H9 (cell line): ENCODE results near the gene MGAT5. TPM values are rescaled to one million over a fixed set of nuclear protein-coding genes. Genes with fewer than 3 reads are reported as not detected.

ENCODE experiments used
- DNase-seq: peaks from one replicate; pipeline ENCODE4 v3.0.0-alpha.2; 2017
- H2AFZ ChIP-seq: one replicate; pipeline ENCODE4 v1.6.1; 2013; ENCODE audit warnings: mild to moderate bottlenecking, low read length, control low read depth, moderate library complexity
- H2AK5ac ChIP-seq: 2 replicates; pipeline ENCODE4 v1.6.1; 2013; ENCODE audit warnings: low read length, control low read depth, mixed read lengths; ENCODE audit not compliant: insufficient read length
- H2BK120ac ChIP-seq: one replicate; pipeline ENCODE4 v1.6.1; 2013; ENCODE audit warnings: low read depth, mild to moderate bottlenecking, low read length, control low read depth, inconsistent platforms; ENCODE audit not compliant: poor library complexity, severe bottlenecking
- H2BK12ac ChIP-seq: 2 replicates; pipeline ENCODE4 v1.6.1; 2013; ENCODE audit warnings: low read length, control low read depth, mixed read lengths, low read depth; ENCODE audit not compliant: insufficient read length
- H2BK15ac ChIP-seq: 2 replicates; pipeline ENCODE4 v1.6.1; 2013; ENCODE audit warnings: low read depth, low read length, control low read depth
- H2BK20ac ChIP-seq: one replicate; pipeline ENCODE4 v1.6.1; 2013; ENCODE audit warnings: low read depth, mild to moderate bottlenecking, low read length, control low read depth, inconsistent platforms; ENCODE audit not compliant: poor library complexity, severe bottlenecking
- H2BK5ac ChIP-seq: 2 replicates; pipeline ENCODE4 v1.6.1; 2013; ENCODE audit warnings: low read length, control low read depth, mixed read lengths; ENCODE audit not compliant: insufficient read length
- H3K14ac ChIP-seq: 2 replicates; pipeline ENCODE4 v1.6.1; 2013; ENCODE audit warnings: low read length, control low read depth; ENCODE audit not compliant: insufficient read depth
- H3K18ac ChIP-seq: 2 replicates; pipeline ENCODE4 v1.6.1; 2013; ENCODE audit warnings: low read depth, mild to moderate bottlenecking, mixed read lengths, low read length, control low read depth; ENCODE audit not compliant: insufficient read length
- H3K23ac ChIP-seq: 2 replicates; pipeline ENCODE4 v1.6.1; 2013; ENCODE audit warnings: low read length, control low read depth, mixed read lengths, low read depth; ENCODE audit not compliant: insufficient read length
- H3K23me2 ChIP-seq: 2 replicates; pipeline ENCODE4 v1.6.1; 2013; ENCODE audit warnings: low read depth, mild to moderate bottlenecking, mixed read lengths, low read length, control low read depth; ENCODE audit not compliant: insufficient read length, poor library complexity, severe bottlenecking
- H3K27ac ChIP-seq: 2 replicates; pipeline ENCODE4 v1.5.1; 2013; ENCODE audit warnings: low read length, control low read depth, mixed read lengths, low read depth; ENCODE audit not compliant: insufficient read length
- H3K27me3 ChIP-seq: 2 replicates; pipeline ENCODE4 v1.6.1; 2013; ENCODE audit warnings: low read length, control low read depth, inconsistent platforms; ENCODE audit not compliant: insufficient read depth
- H3K4ac ChIP-seq: 2 replicates; pipeline ENCODE4 v1.6.1; 2013; ENCODE audit warnings: low read depth, mild to moderate bottlenecking, control low read depth, inconsistent platforms, low read length, moderate library complexity
- H3K4me1 ChIP-seq: 2 replicates; pipeline ENCODE4 v1.6.1; 2013; ENCODE audit warnings: low read length, control low read depth, inconsistent platforms; ENCODE audit not compliant: insufficient read depth
- H3K4me2 ChIP-seq: 2 replicates; pipeline ENCODE4 v1.6.1; 2013; ENCODE audit warnings: low read length, control low read depth, mixed read lengths; ENCODE audit not compliant: insufficient read length, insufficient read depth
- H3K56ac ChIP-seq: 2 replicates; pipeline ENCODE4 v1.6.1; 2013; ENCODE audit warnings: low read depth, mild to moderate bottlenecking, mixed read lengths, low read length, control low read depth; ENCODE audit not compliant: insufficient read length
- H3K79me1 ChIP-seq: 2 replicates; pipeline ENCODE4 v1.6.1; 2013; ENCODE audit warnings: low read depth, mild to moderate bottlenecking, moderate library complexity, low read length, control low read depth, inconsistent platforms; ENCODE audit not compliant: insufficient read depth, poor library complexity, severe bottlenecking
- H3K79me2 ChIP-seq: 2 replicates; pipeline ENCODE4 v1.6.1; 2013; ENCODE audit warnings: low read length, control low read depth, inconsistent platforms; ENCODE audit not compliant: insufficient read depth
- H3K9ac ChIP-seq: 2 replicates; pipeline ENCODE4 v1.6.1; 2013; ENCODE audit warnings: low read length, control low read depth, mixed read lengths; ENCODE audit not compliant: insufficient read length; ENCODE audit errors: extremely low read depth
- H3K9me3 ChIP-seq: one replicate; pipeline ENCODE4 v1.6.1; 2013; ENCODE audit warnings: low read depth, low read length, inconsistent platforms; ENCODE audit not compliant: control insufficient read depth
- H3T11ph ChIP-seq: one replicate; pipeline ENCODE4 v1.6.1; 2013; ENCODE audit warnings: mild to moderate bottlenecking, low read length, control low read depth, inconsistent platforms
- H4K20me1 ChIP-seq: one replicate; pipeline ENCODE4 v1.6.1; 2013; ENCODE audit not compliant: control insufficient read depth, insufficient read length, insufficient read depth
- H4K5ac ChIP-seq: 2 replicates; pipeline ENCODE4 v1.6.1; 2013; ENCODE audit warnings: low read depth, mild to moderate bottlenecking, mixed read lengths, low read length, control low read depth; ENCODE audit not compliant: insufficient read length
- H4K8ac ChIP-seq: replicated peaks from 2 replicates; pipeline ENCODE4 v1.6.1; 2013; ENCODE audit warnings: low read length, control low read depth, mixed read lengths, low read depth; ENCODE audit not compliant: insufficient read length
- H4K91ac ChIP-seq: 2 replicates; pipeline ENCODE4 v1.6.1; 2013; ENCODE audit warnings: low read depth, mild to moderate bottlenecking, moderate library complexity, mixed read lengths, low read length, control low read depth; ENCODE audit not compliant: insufficient read length
- H3K27ac Mint-ChIP-seq, 3 experiments: 2 replicates in 2 of 3; 3 replicates in 1 of 3; pipeline ENCODE4 v1.8.0; 2020 to 2021; ENCODE audit warnings: mixed read lengths in 3 of 3, mild to moderate bottlenecking in 1 of 3, moderate library complexity in 1 of 3
- H3K27me3 Mint-ChIP-seq: 2 replicates; pipeline ENCODE4 v1.8.0; 2021; ENCODE audit warnings: low read depth, mild to moderate bottlenecking, moderate library complexity, mixed read lengths
- H3K36me3 Mint-ChIP-seq, 3 experiments: 2 replicates in 2 of 3; 3 replicates in 1 of 3; pipeline ENCODE4 v1.8.0; 2020 to 2021; ENCODE audit warnings: low read depth in 3 of 3, mixed read lengths in 3 of 3; ENCODE audit not compliant: insufficient read depth in 1 of 3
- H3K4me1 Mint-ChIP-seq, 2 experiments: 2 replicates each; pipeline ENCODE4 v1.8.0; 2020; ENCODE audit warnings: mixed read lengths in 2 of 2
- H3K4me3 Mint-ChIP-seq, 2 experiments: 2 replicates in 1 of 2; 3 replicates in 1 of 2; pipeline ENCODE4 v1.8.0; 2020 to 2021; ENCODE audit warnings: mild to moderate bottlenecking in 2 of 2, mixed read lengths in 2 of 2, moderate library complexity in 1 of 2
- H3K9me3 Mint-ChIP-seq, 2 experiments: 2 replicates in 1 of 2; 3 replicates in 1 of 2; pipeline ENCODE4 v1.8.0; 2020; ENCODE audit warnings: mild to moderate bottlenecking in 2 of 2, mixed read lengths in 2 of 2, moderate library complexity in 1 of 2
- WGBS: extraction: QIAGEN DNeasy Blood & Tissue Kit; methylation state at CpG from one replicate; pipeline ENCODE4 v1.1.7; 2013; ENCODE audit warnings: missing lambda C conversion rate, low lambda C conversion rate, mixed read lengths; ENCODE audit not compliant: insufficient read length; ENCODE audit errors: extremely low coverage; 5-methylcytosine and 5-hydroxymethylcytosine counted together
- total RNA-seq: library from RNA; stranded (reverse); gene quantifications from 2 replicates; pipeline ENCODE4 v1.2.1, GENCODE V29; 2021
- TF ChIP-seq, protein P1 (sequence below): fragments of 200-600 bp; sonication (generic); conservative IDR thresholded peaks from 3 replicates; pipeline ENCODE4 v1.8.0; 2021; ENCODE audit warnings: antibody characterized with exemption, mild to moderate bottlenecking

MGAT5 gene
- total RNA-seq, 1 experiment from 2014 or later = 25.7 TPM

DNA sequence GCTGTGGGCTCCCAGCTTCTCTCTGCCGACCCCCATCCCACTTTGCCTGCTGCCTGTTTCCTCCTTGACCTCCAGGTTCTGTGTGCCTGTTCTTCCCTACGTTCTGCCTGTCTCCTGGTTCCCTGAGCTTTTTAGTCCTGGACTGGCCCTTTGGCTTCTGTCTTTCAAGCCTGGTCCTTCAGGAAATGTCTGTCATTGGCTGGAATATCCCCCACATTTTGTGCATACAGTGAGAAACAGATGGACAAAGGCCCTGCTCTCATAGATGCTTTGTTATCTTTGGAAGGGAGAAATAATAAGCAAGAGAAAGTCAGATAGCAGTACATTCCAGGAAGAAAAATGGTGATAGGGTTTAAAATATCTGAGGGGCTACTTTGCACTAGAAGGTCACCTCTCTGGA, 5.7 kb downstream of the MGAT5 start:
- Histone ChIP-seq H2BK12ac (no peak overlapping the region), H3K23ac (no peak overlapping the region), H3K4me2 (no peak overlapping the region), H2BK120ac (no peak overlapping the region), H3K23me2 (no peaks in the 10 kb centered on the region), H3K27ac (no peak overlapping the region), H2BK15ac (no peak overlapping the region), H4K5ac (no peak overlapping the region), H2BK5ac (no peak overlapping the region), H3K4me1 (peaks cover 10% of the 10 kb centered on the region; the same call in 1 of the 2 replicates), H3K79me1 (no peaks in the 10 kb centered on the region), H3K9ac (no peak overlapping the region), H3K18ac (no peak overlapping the region), H2AFZ (no peak overlapping the region), H2BK20ac (no peak overlapping the region), H3T11ph (no peak overlapping the region), H4K91ac (no peak overlapping the region), H4K20me1 (no peaks in the 10 kb centered on the region), H4K8ac (no peak overlapping the region), H2AK5ac (no peak overlapping the region), H3K14ac (no peak overlapping the region), H3K4ac (no peak overlapping the region), H3K27me3 (no peaks in the 10 kb centered on the region), H3K79me2 (0 out of 2 replicates have a peak, but pooled peaks cover 2% of the 10 kb centered on the region), H3K9me3 (no peaks in the 10 kb centered on the region), H3K56ac (no peak overlapping the region)
- no peaks in the 10 kb centered on the region for H3K9me3 Mint-ChIP-seq
- no peak overlapping the region for H3K4me3 Mint-ChIP-seq
- no CpG with 5 or more reads among the region's 2 CpGs for WGBS
- DNase-seq = no peak
- peaks cover 0 to 8% (median 4%) of the 10 kb centered on the region in 3 experiments; a peak in 5 of 7 replicates for H3K36me3 Mint-ChIP-seq
- H3K27me3 Mint-ChIP-seq = no peaks in the 10 kb centered on the region
- H3K4me1 Mint-ChIP-seq = peaks cover 21 to 26% of the 10 kb centered on the region in 2 experiments
- peak overlapping the region in 1 of 3 experiments; percentile 38; a peak in 2 of 7 replicates for H3K27ac Mint-ChIP-seq
- TF ChIP-seq, protein P1, sequence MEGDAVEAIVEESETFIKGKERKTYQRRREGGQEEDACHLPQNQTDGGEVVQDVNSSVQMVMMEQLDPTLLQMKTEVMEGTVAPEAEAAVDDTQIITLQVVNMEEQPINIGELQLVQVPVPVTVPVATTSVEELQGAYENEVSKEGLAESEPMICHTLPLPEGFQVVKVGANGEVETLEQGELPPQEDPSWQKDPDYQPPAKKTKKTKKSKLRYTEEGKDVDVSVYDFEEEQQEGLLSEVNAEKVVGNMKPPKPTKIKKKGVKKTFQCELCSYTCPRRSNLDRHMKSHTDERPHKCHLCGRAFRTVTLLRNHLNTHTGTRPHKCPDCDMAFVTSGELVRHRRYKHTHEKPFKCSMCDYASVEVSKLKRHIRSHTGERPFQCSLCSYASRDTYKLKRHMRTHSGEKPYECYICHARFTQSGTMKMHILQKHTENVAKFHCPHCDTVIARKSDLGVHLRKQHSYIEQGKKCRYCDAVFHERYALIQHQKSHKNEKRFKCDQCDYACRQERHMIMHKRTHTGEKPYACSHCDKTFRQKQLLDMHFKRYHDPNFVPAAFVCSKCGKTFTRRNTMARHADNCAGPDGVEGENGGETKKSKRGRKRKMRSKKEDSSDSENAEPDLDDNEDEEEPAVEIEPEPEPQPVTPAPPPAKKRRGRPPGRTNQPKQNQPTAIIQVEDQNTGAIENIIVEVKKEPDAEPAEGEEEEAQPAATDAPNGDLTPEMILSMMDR = no peak
